Lung (tissue), 12 donors: ENCODE data around the gene CCS. TPM values are rescaled to one million over a fixed set of nuclear protein-coding genes. Genes with fewer than 3 reads are reported as not detected.

ENCODE experiments used
- ATAC-seq: fragments of 200-7000 bp; cut with Tn5 transposase; one replicate; pipeline ENCODE4 v1.9.1; 2020; ENCODE audit warnings: moderate number of reproducible peaks; ENCODE audit not compliant: insufficient read depth, low FRiP score
- DNase-seq, 3 donors: peaks; one replicate each; pipeline ENCODE4 v3.0.0-alpha.2; 2013 to 2017
- H3K27ac ChIP-seq, 2 donors: one replicate each; pipeline ENCODE4 v1.5.1; 2013; ENCODE audit warnings: mild to moderate bottlenecking in 2 of 2, moderate library complexity in 2 of 2, control low read depth in 1 of 2, inconsistent platforms in 1 of 2, low read depth in 1 of 2, low read length in 1 of 2
- H3K27me3 ChIP-seq, 3 donors: one replicate each; pipeline ENCODE4 v1.5.1; 2013; ENCODE audit warnings: low read length in 2 of 3; ENCODE audit not compliant: control insufficient read depth in 3 of 3, insufficient read depth in 3 of 3
- H3K36me3 ChIP-seq, 4 donors: one replicate each; pipeline ENCODE4 v1.5.1; 2013; ENCODE audit warnings: low read length in 4 of 4, mild to moderate bottlenecking in 1 of 4, moderate library complexity in 1 of 4; ENCODE audit not compliant: control insufficient read depth in 4 of 4, insufficient read depth in 4 of 4
- H3K4me1 ChIP-seq, 5 donors: one replicate each; pipeline ENCODE4 v1.5.1; 2013; ENCODE audit warnings: low read length in 5 of 5, mild to moderate bottlenecking in 2 of 5, moderate library complexity in 1 of 5; ENCODE audit not compliant: control insufficient read depth in 5 of 5, insufficient read depth in 5 of 5
- H3K4me3 ChIP-seq: one replicate; pipeline ENCODE4 v1.5.1; 2013; ENCODE audit warnings: mild to moderate bottlenecking, control low read depth, moderate library complexity
- H3K9ac ChIP-seq, 2 donors: one replicate each; pipeline ENCODE4 v1.5.1; 2013; ENCODE audit warnings: low read length in 2 of 2, control low read depth in 1 of 2; ENCODE audit not compliant: insufficient read depth in 1 of 2
- H3K9me3 ChIP-seq, 4 donors: one replicate each; pipeline ENCODE4 v1.5.1; 2013; ENCODE audit warnings: low read length in 3 of 4, mild to moderate bottlenecking in 1 of 4, moderate library complexity in 1 of 4; ENCODE audit not compliant: control insufficient read depth in 4 of 4, insufficient read depth in 3 of 4
- CTCF ChIP-seq: IDR thresholded peaks from 2 replicates; pipeline ENCODE4 v1.5.1; 2012; ENCODE audit warnings: mild to moderate bottlenecking; ENCODE audit errors: control extremely low read depth, extremely low read depth
- whole genome bisulfite sequencing, 2 donors: extraction: QIAGEN DNeasy Blood & Tissue Kit; methylation state at CpG; one replicate each; pipeline ENCODE4 v1.1.7; 2013; 5-methylcytosine and 5-hydroxymethylcytosine counted together
- polyA plus RNA-seq, 2 donors: library from polyadenylated mRNA; stranded (reverse); fragments of 200-250 nt; gene quantifications; one replicate each; pipeline ENCODE4 v1.2.1, GENCODE V29; 2013
- total RNA-seq, 2 donors: library from RNA; depleted of rRNA in 1 of 2; stranded (reverse); fragments of >200 nt in 1 of 2; gene quantifications; one replicate each; pipeline ENCODE4 v1.2.1, GENCODE V29; 2014 to 2021
- donor health status: control.
- donor health status: control.
- donor health status: Bipolar disorder and iron deficiency.
- donor health status: healthy.
- donor health status: DM: yes; HTN: yes; CAD: no.

The CCS gene
- total and polyA plus RNA-seq, 4 donors: 32.7 to 52.2 (median 36.2) TPM

- Histone ChIP-seq H3K4me3 (no peak overlapping the region), H3K27ac (no peak overlapping the region), H3K36me3 (no peaks in the 10 kb centered on the region), H3K27me3 (peaks cover 0 to 15% (median 12%) of the 10 kb centered on the region in 3 donors), H3K9me3 (no peaks in the 10 kb centered on the region), H3K4me1 (peaks cover 0 to 4% (median 0%) of the 10 kb centered on the region in 5 donors), H3K9ac (no peak overlapping the region)
- ATAC-seq (no peak), DNase-seq (no peak)
- 82 to 84% methylated on average over 25 to 27 of the region's 27 CpGs for WGBS, 2 donors
- TF ChIP-seq CTCF: no peak
These were observed 32.9 kb upstream of the CCS start for GRCh38 chr11:66559866-66560676.

- H3K9me3 ChIP-seq: no peaks in the 10 kb centered on the region
- DNase-seq (no peak), ATAC-seq (no peak)
- H3K4me3 ChIP-seq: no peak overlapping the region
- 84 to 92% methylated on average over 14 of the region's 14 CpGs for WGBS, 2 donors
- no peak overlapping the region for H3K27ac ChIP-seq
- TF ChIP-seq CTCF: no peak
- H3K36me3 ChIP-seq: no peaks in the 10 kb centered on the region
- H3K9ac ChIP-seq: no peak overlapping the region
- H3K27me3 ChIP-seq: peaks cover 0 to 15% (median 12%) of the 10 kb centered on the region in 3 donors
- peaks cover 0 to 4% (median 0%) of the 10 kb centered on the region in 5 donors for H3K4me1 ChIP-seq
These were observed 31.6 kb upstream of the CCS start for GRCh38 chr11:66561178-66561974.

- ATAC-seq (no peak), DNase-seq (no peak)
- no peak overlapping the region for H3K9ac ChIP-seq
- no peak overlapping the region for H3K4me3 ChIP-seq
- H3K36me3 ChIP-seq: peaks cover 0 to under 1% (median 0%) of the 10 kb centered on the region in 4 donors
- H3K9me3 ChIP-seq: no peaks in the 10 kb centered on the region
- WGBS, 2 donors: 91 to 96% methylated on average over 9 of the region's 9 CpGs
- no peak for TF ChIP-seq CTCF
- H3K27ac ChIP-seq: no peak overlapping the region
- peaks cover 0 to 15% (median 12%) of the 10 kb centered on the region in 3 donors for H3K27me3 ChIP-seq
- peaks cover 0 to 4% (median 0%) of the 10 kb centered on the region in 5 donors for H3K4me1 ChIP-seq
These were observed 31.1 kb upstream of the CCS start for GRCh38 chr11:66561975-66562248.
